Loucy (cell line): ENCODE results near the gene CFAP251.

Experiments
- CTCF ChIP-seq: fragments of 200-600 bp; sonication (generic); conservative IDR thresholded peaks from 2 replicates; pipeline ENCODE4 v1.5.1; 2014; ENCODE audit warnings: mild to moderate bottlenecking, antibody characterized with exemption, low read length
- EZH2phosphoT487 ChIP-seq: fragments of 200-600 bp; IDR thresholded peaks from 2 replicates; pipeline ENCODE4 v1.6.1; 2018; ENCODE audit warnings: antibody characterized with exemption, mild to moderate bottlenecking, moderate library complexity, borderline replicate concordance

GRCh38 chr12:121873216-121873569, 45.2 kb upstream of the CFAP251 start:
- TF ChIP-seq CTCF, result no peak
- TF ChIP-seq EZH2phosphoT487, result no peak
